OCI-LY3 (cell line): ENCODE measurements around the gene VTI1A.

Experiments used
- CTCF ChIP-seq: fragments of 200-600, 300-600 bp; sonication (generic); IDR thresholded peaks from 2 replicates; pipeline ENCODE4 v1.5.1; 2014; ENCODE audit warnings: antibody characterized with exemption, low read length, low read depth
- EZH2phosphoT487 ChIP-seq: fragments of 200-600 bp; shearing (Covaris generic); IDR thresholded peaks from 2 replicates; pipeline ENCODE4 v1.6.1; 2018; ENCODE audit warnings: antibody characterized with exemption, mixed run types, low read depth

- TF ChIP-seq EZH2phosphoT487 (no peak), CTCF (no peak)
Measured at GRCh38 chr10:112680586-112680985, 233.6 kb downstream of the VTI1A start.
